Measurements from ENCODE around the gene EIF3J.

EIF3J gene

DNA sequence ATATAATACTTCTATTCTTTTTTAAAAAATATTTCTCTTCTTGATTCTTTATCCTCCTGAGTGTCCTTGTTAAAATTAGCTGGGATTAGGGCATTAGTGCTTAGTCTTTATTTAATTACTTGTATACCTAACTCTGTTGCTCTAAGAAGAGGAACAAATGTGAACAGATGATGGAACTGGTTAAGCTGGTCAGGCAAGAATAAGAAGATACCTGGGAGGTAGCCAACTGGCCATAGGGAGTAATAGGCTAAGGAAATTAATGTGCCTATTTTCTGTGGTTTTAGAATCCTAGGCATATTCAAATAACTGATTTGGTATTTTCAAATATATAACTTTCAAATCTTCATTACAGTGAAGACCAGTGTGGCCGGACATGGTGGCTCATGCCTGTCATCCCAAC lies 54.4 kb downstream of the EIF3J start:
- in situ Hi-C loops (cut with HindIII; ENCODE audit: low sequenced_read_pairs), result loop anchor here (25.0 kb wide), 1 partner anchor 146 kb away; the partner anchor contains the start of gene TRIM69

DNA sequence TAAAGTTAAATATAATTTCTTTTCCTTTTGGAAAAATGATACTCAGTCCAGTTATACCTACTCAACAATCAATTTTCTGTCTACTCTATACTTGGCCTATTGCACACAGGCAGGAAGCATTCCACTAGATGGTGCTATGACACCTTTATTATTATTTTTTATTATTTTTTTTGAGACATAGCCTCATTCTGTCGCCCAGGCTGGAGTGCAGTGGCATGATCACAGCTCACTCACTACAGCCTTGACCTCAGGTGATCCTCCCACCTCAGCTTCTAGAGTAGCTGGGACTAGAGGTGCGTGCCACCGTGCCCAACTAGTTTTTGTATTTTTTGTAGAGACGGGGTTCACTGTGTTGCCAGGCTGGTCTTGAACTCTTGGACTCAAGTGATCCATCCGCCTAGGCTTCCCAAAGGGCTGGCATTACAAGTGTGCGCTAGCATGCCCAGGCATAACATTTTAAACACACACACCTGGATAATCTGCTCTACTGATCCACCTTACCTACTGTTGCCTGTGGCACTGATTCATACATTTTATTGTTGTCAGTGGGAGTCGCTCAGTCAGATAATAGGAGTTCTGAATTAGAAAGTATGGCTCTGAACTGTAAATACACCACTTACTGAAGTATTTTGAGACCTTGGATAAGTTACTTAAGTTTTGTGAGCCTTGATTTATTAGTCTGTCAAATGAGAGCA lies 56.2 kb downstream of the EIF3J start:
- in situ Hi-C loops (cut with HindIII; ENCODE audit: low sequenced_read_pairs), result loop anchor here (25.0 kb wide), 1 partner anchor 144 kb away; the partner anchor contains the start of gene TRIM69

DNA sequence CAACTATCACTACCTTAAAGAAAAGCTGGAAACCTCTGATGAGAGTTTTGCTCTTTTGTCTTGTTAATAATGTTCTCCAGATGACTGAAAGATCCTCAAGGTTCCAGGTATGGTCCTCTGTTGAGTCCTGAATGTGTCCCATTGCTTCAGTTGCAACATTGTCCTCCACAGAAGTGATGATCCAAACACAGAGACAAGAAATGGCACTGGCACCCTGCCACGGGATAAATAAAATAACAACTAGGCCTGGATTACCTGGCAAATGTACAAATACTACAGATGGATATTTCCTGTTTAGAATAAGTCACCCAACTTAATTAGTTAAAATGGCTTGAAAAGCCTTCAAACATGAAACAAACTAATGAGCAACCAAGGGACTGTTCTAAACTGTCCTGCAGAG lies 58.3 kb downstream of the EIF3J start:
- in situ Hi-C loops (cut with HindIII; ENCODE audit: low sequenced_read_pairs), result loop anchor here (25.0 kb wide), 1 partner anchor 142 kb away; the partner anchor contains the start of gene TRIM69

- in situ Hi-C loops (cut with HindIII; ENCODE audit: low sequenced_read_pairs), result loop anchor here (25.0 kb wide), 1 partner anchor 141 kb away; the partner anchor contains the start of gene TRIM69
Measured at GRCh38 chr15:44595656-44596510, 58.9 kb downstream of the EIF3J start.

DNA sequence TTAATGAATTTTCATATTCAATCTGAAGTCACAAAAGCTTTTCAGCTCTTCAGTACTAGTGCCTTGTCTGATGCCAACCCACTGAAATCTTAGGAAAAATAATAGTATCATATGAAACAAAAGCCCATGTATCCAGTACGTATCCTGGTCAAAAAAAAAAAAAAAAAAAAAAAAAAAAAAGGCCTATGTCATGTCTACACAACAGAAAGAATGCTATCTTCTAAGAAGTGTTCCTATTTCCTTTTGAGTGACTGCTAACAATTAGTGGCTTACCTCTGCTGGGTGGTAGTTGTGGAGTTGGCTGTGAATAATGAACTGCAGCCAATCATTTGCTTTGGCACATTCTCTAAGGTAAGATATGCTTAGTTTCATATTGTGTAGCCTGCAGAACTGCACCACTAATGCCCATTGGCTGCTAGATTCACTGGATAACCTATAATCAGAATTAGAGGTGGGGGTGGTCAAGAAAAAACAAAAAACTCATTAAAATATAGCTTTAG lies 59.6 kb downstream of the EIF3J start:
- in situ Hi-C loops (cut with HindIII; ENCODE audit: low sequenced_read_pairs), result loop anchor here (25.0 kb wide), 1 partner anchor 141 kb away; the partner anchor contains the start of gene TRIM69

DNA sequence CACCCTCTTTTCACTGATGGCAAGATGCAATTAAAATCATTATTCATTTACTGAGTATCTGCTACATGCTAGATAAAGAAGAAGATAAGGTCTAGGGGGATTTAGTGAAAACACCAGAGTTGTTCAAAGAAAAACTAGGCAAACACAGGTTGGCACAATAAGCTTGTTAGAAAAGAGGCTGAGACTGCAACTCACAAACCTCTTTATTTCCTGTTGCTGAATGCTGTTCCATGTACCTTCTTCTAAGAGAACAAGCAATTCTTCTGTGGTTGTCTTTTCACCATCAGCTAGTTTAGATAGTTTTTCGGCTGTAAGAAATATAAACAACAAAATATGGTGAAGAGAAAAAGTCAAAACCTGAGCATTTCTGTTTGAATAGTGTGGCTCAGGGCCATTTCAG lies 61.1 kb downstream of the EIF3J start:
- in situ Hi-C loops (cut with HindIII; ENCODE audit: low sequenced_read_pairs), result loop anchor here (25.0 kb wide), 1 partner anchor 139 kb away; the partner anchor contains the start of gene TRIM69

GRCh38 chr15:44598892-44599291 lies 61.9 kb downstream of the EIF3J start:
- in situ Hi-C loops (cut with HindIII; ENCODE audit: low sequenced_read_pairs), result loop anchor here (25.0 kb wide), 1 partner anchor 138 kb away; the partner anchor contains the start of gene TRIM69

- in situ Hi-C loops (cut with HindIII; ENCODE audit: low sequenced_read_pairs), result no loop called here
Measured at GRCh38 chr15:44603126-44603525, 66.2 kb downstream of the EIF3J start.

- in situ Hi-C loops (cut with HindIII; ENCODE audit: low sequenced_read_pairs), result no loop called here
Measured at GRCh38 chr15:44606740-44607139, 69.8 kb downstream of the EIF3J start.
